Ureter (tissue), 1 donor: ENCODE results near the gene APOL4. TPM values are rescaled to one million over a fixed set of nuclear protein-coding genes. Genes with fewer than 3 reads are reported as not detected.
"Not testable (repeated sequence)": the region's sequence is repeated elsewhere in the genome, so short reads cannot be mapped to it uniquely, and the experiment has no call there.

Experiments used
- DNase-seq: peaks from one replicate; pipeline ENCODE4 v3.0.0-alpha.2; 2020; ENCODE audit warnings: low spot score
- total RNA-seq: library from RNA; stranded (reverse); gene quantifications from one replicate; pipeline ENCODE4 v1.2.4, GENCODE V29; 2023
- donor health status: DM: yes; HTN: yes; CAD: no.

APOL4 gene
- total RNA-seq, 1 donor from 2014 or later, result 34.4 TPM

DNA sequence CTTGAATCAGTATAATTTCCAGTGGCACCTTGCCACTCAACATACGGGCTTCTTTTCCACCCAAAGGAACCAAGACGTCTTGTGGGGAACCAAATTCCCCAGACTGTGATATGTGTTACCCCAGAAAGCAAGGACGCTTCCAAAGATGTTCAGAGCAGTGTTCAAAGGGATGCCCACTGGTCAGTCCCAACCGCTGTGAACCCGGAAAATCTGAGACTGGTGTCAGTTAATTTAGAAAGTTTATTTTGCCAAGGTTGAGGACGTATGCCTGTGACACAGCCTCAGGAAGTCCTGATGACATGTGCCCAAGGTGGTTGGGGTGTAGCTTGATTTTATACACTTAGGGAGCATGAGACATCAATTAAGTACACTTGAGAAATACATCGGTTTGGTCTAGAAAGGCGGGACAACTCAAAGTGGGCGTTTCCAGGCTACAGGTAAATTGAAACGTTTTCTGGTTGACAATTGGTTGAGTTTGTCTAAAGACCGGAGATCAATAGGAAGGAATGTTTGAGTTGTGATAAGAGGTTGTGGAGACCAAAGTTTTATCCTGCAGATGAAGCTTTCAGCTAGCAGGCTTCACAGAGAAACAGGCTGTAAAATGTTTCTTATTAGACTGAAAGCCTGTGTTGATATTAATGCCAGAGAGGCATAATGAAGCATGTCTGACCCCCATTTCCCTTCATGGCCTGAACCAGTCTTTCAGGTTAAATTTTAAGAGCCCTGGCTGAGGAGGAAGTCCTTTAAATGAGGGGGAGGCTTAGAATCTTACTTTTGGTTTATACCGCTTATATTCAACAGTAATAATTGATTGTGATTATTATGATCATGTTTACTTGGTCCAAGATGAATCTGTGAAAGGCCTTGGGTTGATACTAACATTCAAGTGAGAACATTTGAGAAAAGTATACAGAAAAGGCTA, 47.8 kb downstream of the APOL4 start:
- no peak for DNase-seq

GRCh38 chr22:36152821-36153220, 48.8 kb downstream of the APOL4 start:
- DNase-seq, result not testable (repeated sequence)

- DNase-seq, result no peak
Observed at GRCh38 chr22:36152088-36152487, 49.5 kb downstream of the APOL4 start.

GRCh38 chr22:36151006-36151595, 50.5 kb downstream of the APOL4 start:
- DNase-seq, result no peak

- no peak for DNase-seq
Observed at GRCh38 chr22:36149441-36149840, 52.2 kb downstream of the APOL4 start.

DNA sequence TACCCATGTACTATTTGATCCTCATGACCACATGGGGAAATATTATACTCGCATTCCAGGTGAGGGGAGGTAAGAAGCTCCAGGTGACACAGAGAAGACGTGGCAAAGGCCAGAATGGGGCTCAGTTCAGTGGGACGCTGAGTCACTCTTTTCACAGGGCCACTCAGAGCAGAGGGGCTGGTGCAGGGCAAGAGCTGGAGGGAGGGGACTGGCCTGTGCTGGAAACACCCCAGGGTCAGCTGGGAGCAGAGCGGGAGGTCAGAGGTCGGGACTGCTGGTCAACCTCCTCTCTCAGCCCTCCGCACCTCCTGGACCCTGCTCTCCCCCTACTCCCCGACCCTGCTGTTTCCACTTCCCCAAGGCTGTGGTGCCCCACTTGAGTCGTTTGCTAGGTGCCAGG, 53.2 kb downstream of the APOL4 start:
- no peak for DNase-seq

GRCh38 chr22:36147196-36147791, 54.3 kb downstream of the APOL4 start:
- DNase-seq, result no peak

- DNase-seq, result no peak
Observed at GRCh38 chr22:36145881-36146280, 55.7 kb downstream of the APOL4 start.

DNA sequence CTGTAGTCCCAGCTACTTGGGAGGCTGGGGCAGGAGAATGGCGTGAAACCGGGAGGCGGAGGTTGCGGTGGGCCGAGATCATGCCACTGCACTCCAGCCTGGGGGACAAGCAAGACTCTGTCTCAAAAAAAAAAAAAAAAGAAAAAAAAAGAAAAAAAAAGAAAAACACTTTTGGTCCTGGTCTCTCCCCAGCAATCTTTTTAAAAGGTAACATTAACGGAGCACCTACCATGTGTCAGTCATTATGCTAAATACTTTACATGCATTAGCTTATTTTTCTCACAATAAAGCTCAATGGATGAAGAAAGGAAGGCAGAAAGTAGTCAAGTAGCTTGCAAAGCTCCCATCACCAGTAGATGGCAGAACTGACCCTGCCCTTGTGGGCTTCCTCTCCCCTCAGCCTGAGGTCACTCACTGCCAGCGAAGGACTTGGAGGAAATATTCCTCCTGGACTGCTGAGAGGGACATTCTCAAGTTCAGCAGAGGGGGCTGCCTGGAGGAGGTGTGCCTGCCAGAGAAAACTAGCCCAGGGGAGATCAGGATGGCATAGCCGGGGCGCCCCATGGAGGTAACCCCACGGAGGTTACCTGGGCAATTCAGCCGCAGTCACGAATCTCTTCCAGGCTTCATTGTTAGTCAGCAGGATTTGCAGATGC, 56.6 kb downstream of the APOL4 start:
- peak; percentile 73 for DNase-seq

DNA sequence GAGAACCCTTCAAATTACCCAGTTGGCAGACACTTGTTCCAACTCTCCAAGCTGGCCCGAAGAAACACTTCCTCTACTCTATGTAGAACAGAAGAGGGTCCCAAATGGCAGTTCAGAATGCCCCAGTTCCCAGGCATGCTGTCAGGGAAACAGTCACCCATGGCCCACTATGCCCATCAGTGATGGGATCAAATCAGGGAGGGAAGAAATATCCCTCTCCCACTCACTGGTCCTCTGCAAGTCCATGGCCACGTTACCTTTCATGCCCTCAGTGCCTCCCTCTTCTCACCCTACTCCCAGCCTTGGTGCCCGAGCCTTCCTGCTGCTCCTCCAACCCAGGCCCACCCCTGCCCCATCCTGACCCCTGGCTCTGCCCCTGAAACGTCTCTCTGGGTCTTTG, 57.7 kb downstream of the APOL4 start:
- DNase-seq, result no peak

DNA sequence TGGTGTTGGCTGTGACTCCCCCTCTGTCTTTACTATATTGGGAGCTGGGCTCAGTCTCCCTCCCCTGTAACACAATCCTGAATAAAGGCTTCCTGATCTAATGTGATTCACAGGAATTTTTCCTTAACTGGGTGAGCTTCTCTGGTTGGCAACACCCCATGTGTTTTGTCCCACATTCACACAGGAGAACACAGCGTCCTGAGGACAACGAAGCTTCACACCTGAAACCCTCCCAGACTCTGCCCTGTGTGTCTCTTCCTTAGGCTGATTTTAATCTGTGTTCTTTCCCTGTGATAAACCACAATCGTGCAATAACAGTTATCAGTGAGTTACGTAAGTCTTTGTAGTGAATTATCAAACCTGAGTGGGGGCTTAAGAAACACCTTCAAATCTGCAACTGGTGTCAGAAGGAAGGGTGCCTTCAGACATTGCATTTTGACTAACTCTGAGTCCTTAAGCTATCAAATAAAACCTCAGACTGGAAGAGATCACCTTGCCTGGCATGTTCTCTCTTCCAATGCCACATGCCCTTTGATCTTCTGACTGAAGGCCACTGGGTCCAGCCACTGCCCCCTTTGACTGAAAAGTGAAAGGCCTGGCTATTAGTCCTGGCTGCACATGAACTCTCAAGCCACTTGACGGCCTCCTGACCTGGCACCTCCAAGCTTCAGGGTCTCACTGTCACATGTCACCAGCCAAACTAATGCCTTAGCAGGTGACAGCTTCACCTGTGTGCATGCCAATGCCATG, 58.4 kb downstream of the APOL4 start:
- no peak for DNase-seq

- DNase-seq, result no peak
Observed at GRCh38 chr22:36141481-36141880, 60.1 kb downstream of the APOL4 start.

Other genes starting within 250 kb of the APOL4 start
- 115 TPM for gene RBFOX2, start 173.0 kb downstream of the APOL4 start, total RNA-seq
- gene APOL3, start 41.1 kb downstream of the APOL4 start, total RNA-seq, result 47.4 TPM
- gene APOL2, start 37.7 kb upstream of the APOL4 start, total RNA-seq, result 52.7 TPM
- gene APOL1, start 51.3 kb upstream of the APOL4 start, total RNA-seq, result 115 TPM
- gene MYH9, start 186.2 kb upstream of the APOL4 start, total RNA-seq, result 810 TPM